ENCODE measurements around the gene AMBN. TPM values are rescaled to one million over a fixed set of nuclear protein-coding genes. Genes with fewer than 3 reads are reported as not detected.

AMBN gene
- total RNA-seq, 1 donor: not detected

DNA sequence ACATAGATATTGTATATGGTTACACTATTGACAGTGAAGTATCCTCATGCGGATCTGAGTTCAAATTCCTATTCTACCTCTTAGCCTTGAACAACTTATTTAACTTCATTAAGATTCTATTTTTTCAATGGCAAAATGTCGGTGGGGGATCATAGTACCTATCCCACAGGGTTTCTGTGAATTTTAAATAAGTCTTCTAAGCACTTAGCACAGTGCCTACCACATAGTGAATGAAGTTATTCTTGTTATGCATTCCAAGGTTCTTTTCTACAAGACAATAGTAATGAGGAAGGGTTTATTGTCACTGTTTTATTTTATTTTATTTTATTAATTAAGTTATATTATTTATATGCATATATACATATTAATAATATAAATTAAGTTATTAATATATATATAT, 27.7 kb downstream of the AMBN start:
- H3K4me3 ChIP-seq (ENCODE audit: low read depth, low read length): no peak overlapping the region
- TF ChIP-seq CTCF (IDR thresholded peaks at IDR 0.05; ENCODE audit: insufficient read depth, low read depth, low read length): no peak
- no peak for DNase-seq (ENCODE audit: low read depth)

DNA sequence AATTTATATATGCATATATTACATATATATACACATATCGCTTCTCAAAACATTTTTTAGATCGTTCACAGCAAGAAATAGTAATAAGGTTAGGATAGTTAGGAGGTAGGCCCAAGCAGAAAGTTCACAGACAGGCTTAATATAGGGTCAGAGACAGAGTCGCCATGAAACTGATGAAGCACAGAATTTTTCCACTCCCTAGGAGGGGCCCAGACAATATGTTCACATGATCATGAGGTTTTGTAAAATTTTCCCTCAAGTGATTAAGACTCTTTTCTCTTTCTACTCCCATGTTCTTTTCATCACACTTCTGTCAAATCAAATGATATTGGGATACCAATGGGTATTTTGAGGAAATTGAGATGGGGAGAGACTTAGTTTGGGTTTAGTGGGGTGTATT, 31.3 kb downstream of the AMBN start:
- no peak for DNase-seq (ENCODE audit: low read depth)
- no peak for TF ChIP-seq CTCF (IDR thresholded peaks at IDR 0.05; ENCODE audit: insufficient read depth, low read depth, low read length)
- H3K4me3 ChIP-seq (ENCODE audit: low read depth, low read length): no peak overlapping the region

- TF ChIP-seq CTCF (IDR thresholded peaks at IDR 0.05; ENCODE audit: insufficient read depth, low read depth, low read length): no peak
- no peak for DNase-seq (ENCODE audit: low read depth)
Observed at GRCh38 chr4:70624226-70624793, 32.3 kb downstream of the AMBN start.

DNA sequence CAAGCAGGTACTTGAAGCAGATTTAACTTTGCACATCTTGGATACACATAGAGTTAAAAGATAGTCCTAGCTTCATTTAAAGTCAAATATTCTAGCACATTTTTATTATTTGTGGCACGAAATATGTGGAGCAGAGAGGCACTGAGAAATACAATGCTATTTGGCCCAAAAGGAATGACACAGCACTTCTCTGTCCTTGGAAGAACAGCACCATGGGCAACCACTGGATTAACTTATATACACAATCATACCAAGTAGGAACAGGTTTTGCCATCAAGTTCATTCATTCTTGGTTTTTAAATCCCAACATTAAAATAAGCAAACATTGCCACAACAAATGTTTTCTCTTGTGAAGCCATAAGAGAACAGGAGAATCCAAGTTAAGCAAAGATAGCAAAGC, 35.6 kb downstream of the AMBN start:
- no peak for DNase-seq (ENCODE audit: low read depth)
- TF ChIP-seq CTCF (IDR thresholded peaks at IDR 0.05; ENCODE audit: insufficient read depth, low read depth, low read length): no peak
- H3K4me3 ChIP-seq (ENCODE audit: low read depth, low read length): no peak overlapping the region

More at GRCh38 chr4:70624226-70624793, 32.3 kb downstream of the AMBN start:
- no peak overlapping the region for H3K4me3 ChIP-seq (ENCODE audit: low read depth, low read length)

DNA sequence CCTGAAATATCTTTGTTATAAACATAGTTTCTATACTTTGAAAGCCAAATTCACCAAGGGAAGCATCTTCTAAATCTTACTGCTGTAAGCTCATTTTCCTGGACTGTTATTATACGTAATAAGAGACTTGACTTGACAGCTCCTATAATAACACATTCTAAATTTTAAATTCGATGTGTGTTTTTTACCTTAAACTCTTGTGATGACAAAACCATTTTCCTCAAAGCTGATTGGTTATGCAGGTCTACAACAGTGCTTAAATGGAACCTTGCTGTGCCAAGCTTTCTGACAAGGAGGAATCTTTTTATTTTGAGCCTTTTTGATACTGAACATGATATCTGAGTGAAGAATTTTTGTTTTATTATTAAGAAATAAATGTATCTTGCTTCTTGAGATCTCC, 36.4 kb downstream of the AMBN start, which contains the start of gene ENAM:
Gene ENAM (plus strand): TSS at position 301 of the 400 bp plus-strand sequence. CDS start 757 bp downstream, outside the sequence.
- no peak for DNase-seq (ENCODE audit: low read depth)
- TF ChIP-seq CTCF (IDR thresholded peaks at IDR 0.05; ENCODE audit: insufficient read depth, low read depth, low read length): no peak
- H3K4me3 ChIP-seq (ENCODE audit: low read depth, low read length): no peak within 1 kb of the TSS

GRCh38 chr4:70629469-70630090, 37.5 kb downstream of the AMBN start:
- TF ChIP-seq CTCF (IDR thresholded peaks at IDR 0.05; ENCODE audit: insufficient read depth, low read depth, low read length): no peak

More at GRCh38 chr4:70629469-70630090, 37.5 kb downstream of the AMBN start:
- no peak for DNase-seq (ENCODE audit: low read depth)
- H3K4me3 ChIP-seq (ENCODE audit: low read depth, low read length): no peak overlapping the region
